GM21576 (cell line): ENCODE results near the gene WDR38.
A peak's percentile ranks its signal among the peaks of the same experiment; 100 is the strongest.

Experiments
- ATAC-seq: cut with Tn5 transposase; IDR thresholded peaks from one replicate; pipeline ENCODE4 v1.9.1; 2021; ENCODE audit warnings: mild to moderate bottlenecking, moderate library complexity; ENCODE audit not compliant: unreplicated experiment

The WDR38 gene

DNA sequence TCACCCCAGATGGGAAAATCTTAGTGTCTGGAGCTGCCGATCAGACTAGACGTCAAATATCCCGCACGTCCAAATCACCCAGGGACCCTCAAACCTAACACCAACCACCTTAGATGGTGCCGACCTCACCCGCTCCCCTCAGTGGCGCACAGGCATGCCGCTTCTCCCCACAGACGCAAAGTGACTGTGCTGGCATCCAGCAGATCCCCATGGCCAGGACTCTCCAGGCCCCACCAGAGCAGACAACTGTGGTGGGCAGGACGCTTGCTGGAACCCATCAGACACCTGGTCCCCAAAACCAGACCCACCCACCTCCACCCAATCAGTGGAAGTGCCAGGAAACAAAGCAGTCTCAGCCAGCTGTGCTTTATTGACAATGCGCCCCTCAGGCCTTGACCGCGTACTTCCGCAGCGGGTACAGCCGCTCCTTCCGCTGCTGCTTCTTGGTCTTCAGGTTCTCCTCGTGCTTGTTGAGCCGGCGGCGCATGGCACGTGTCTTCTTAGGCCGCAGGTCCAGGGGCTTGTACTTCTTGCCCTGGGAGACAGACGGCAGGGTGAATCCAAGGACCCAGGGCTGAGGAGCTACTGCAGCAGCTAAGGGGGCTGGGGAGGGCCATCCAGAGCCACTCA, 4.4 kb downstream of the WDR38 start:
- no peak for ATAC-seq

DNA sequence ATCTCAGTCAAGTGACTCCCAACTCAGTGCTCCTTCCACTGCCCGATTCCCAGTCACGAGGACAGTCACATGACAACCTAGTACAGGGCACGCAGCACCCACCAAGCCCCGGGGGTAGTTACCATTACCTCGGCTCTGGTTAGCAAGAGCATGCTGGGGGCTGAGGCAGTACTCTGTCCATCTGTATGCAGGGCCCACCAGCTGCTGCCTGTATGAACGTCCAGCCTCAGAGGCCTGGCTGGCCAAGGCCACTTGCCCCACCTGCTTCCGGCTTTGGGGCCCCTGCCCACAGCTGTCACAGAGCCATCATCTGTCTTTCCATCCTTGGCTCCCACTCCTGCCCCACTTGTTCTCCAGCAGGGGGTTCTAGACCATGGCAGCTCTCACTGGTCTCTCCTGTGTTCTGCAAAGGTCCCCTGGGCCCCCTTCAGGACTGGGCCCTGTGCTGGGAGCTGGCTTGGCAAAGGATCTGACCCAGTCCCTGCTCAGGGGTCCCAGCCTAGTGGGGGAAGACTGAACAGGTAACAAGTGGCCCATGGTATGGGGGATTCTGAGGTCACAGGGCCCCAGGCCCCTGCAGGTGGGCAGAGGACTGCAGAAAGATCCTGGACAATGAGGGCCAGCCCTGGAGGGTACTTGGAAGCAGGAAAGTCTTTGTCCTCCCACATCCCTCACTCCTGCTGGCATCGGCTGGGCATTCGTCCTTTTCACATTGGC, 5.2 kb downstream of the WDR38 start:
- ATAC-seq = no peak

DNA sequence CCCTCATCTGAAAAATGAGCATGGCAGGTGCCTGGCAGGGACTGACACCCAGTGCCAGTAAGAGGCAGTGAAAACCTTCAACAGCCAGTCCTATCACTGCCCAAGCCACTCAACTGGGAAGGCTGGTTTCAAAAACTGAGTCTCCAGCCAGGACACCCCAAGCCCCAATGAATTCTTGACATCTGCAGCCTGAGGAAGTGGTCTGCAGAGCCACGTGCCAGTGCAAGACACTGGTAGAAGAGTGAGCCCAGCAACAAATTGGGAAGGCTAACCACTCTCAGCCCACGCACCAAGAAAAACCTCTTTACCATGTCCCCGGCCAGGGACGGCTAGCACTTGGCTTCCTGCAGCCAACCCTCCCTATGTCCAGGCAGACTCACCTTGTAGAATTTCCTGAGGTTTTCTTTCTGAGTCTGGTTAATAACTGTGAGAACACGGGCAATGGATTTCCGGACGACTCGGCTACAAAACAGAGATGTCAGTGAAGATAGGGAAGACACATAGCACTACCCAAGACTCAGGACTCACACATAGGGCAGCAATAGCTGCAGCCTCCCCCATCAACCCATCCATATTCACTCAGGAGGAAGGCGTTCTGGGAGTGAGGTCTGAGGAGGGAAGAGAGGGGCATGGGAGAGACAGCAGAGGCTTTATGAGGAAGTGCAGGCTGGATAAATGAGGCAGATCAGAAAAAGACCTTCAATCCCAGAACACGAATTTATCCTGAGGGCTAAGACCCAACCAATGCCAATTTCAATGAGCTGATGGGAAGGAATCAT, 6.7 kb downstream of the WDR38 start:
- ATAC-seq = no peak

DNA sequence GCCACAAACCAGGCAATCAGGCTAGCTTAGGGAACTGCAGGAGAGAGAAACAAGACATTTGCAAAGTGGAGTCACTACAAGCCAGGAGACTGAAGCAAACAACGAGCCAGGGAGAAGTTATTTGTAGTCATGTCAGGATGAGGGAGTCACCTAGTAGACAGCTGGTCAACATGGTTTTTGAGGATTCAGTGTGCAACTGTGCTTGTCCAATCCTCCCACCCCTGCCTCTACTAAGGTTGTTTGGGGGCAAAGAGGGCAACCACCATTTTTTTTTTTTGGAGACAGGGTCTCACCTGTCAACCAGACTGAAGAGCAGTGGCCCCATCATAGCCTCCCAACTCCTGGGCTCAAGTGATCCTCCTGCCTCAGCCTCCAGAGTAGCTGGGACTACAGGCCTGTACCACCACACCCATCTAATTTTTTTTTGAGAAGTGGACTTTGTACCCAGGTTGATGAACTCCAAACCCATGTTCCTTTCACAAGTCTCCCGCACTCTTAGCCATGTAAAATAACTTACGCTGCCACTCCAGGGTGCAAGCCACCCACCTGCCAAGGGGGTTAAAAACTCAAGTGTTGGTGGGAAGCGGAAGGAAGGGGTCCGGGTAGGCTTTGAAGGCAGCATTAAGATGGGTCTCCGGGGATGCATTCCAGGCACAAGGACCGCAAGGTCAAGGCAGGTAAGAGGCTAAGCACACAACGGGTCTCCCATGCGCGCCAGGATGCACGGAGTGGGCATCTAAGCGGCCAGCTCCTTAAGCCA, 7.5 kb downstream of the WDR38 start:
- ATAC-seq = no peak

DNA sequence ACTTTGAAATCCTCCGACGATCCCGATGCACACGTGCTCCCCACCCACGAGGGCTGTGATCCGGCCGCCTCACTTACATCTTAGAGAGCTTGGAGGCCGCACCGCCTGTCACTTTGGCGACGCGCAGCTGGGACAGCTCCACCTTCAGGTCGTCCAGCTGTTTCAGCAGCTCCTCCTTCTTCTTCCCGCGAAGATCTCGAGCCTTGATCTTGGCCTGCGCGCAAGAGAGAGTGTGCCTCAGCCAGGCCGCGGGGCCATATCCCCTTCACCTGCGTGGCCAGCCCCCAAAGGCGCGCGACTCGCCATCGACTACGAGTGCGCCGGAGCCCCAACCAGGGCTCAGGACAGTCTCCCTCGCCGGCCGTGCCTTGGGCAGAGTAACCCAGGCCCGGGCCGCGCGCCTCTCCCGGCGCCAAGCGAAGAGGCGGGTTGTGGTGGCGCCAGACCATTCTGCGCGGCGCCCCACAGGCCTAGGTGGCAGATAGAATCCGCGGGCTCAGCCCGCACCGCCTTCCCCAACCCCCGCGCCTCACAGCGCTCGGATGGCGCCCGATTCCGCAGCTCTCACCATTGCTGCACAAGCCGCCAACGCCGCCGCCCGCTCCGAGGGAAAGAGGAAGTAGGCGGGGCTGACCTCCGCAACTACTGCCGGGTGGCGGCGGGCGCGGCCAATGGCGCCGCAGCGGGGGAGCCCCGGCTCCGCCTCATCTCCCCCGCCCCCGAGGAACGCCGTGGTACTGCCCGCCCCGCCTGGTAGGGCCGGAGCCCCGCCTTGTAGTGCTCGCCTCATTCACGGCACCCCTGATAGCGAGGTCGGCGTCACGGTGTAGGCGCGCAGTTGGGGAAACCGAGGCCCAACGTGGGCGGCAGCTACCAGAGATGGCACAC, 8.3 kb downstream of the WDR38 start, which contains the start of the genes ARPC5L and RPL35:
TSS of gene ARPC5L (plus strand) at position 789 of the 888 bp plus-strand sequence. CDS start 7,161 bp downstream, outside the sequence.
TSS of gene RPL35 (minus strand) at position 616 of the 888 bp plus-strand sequence. CDS start at position 571, 45 bp downstream.
- ATAC-seq = peak; percentile 83

DNA sequence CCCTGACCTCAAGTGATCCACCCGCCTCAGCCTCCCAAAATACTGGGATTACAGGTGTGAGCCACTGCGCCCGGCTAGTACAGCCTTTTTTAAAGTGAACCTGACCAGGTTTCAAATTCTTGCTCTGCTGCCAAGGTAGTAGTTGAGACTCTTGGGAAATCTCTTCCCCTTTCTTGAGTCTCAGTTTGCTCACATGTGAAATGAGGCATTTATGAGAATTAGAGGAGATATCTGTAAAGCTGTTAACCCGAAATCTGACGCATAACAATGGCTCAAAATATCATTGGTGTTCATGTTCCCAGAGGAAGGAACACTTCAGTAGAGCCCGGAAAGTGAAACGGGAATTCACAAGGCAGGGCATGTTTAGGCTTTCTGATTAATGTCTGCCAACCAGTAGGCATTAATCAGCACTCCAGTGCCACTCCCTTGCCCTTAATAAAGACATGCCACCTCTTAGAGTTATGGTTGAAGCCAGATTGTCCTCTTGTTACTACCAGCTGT, 10.2 kb downstream of the WDR38 start:
- ATAC-seq = no peak

DNA sequence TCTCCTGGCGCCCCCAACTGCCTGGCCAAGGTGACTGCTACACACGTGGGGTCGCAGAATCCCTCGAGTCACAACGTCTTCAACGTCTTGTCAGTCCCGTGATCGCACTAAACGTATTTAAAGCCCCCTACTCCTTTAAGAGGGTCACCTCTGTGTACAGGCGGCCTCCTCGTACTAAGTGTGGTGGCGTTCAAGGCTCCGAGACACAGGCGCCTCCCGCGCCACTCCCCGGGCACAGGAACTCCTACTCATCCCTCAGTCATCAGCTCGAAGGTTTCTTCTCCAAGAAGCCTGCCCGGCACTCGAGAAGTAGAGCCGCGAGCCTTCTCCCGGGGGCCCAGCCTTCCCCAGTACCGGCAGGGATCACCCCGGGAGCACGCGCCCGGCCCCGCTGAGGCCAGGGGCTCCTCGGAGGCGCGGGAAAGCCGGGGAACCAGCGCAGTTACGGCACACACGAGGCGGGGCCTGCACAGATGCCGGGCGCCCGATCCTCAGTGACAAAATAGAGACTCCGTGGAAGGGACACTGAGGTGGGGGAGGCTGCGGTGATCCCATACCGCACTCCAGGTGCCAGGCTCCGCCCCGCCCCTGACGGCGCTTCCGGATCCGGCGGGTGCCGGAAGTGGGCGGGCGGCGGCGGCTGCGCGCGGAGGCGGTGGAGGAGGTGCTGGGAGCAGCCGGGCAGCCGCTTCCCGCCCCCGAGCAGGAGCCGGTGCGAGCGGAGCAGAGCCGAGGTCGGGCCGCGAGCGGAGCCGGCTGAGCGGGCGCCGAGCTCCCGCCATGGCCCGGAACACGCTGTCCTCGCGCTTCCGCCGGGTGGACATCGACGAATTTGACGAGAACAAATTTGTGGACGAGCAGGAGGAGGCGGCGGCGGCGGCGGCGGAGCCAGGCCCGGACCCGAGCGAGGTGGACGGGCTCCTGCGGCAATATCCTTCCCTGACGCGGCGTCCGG, 15.5 kb downstream of the WDR38 start:
- ATAC-seq = peak; percentile 44

DNA sequence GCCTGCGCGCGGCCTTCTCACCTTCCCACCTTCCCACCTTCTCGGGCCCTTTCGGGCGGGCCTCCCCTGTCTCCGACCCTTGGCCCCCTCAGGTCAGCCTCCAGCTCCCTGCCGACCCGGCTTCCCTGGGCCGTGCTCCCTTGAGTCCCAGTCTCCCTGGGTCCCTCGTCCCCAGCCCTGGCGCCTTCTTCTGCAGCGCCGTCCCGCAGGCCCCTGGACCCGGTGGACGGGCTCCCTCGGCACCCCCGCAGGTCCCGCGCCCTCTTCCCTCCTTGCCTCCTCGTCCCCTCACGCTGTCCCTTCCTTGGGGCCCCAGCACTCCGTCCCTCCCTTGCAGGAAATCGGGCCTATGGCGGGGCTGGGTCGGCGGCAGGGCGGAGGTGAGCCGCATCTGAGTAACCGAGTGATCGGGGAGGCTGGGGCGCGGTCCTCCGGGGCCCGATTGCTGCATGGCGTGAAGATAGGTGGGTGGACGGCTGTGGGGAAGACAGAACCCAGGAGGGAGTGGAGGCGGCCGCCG, 16.3 kb downstream of the WDR38 start:
- ATAC-seq = peak; percentile 3

DNA sequence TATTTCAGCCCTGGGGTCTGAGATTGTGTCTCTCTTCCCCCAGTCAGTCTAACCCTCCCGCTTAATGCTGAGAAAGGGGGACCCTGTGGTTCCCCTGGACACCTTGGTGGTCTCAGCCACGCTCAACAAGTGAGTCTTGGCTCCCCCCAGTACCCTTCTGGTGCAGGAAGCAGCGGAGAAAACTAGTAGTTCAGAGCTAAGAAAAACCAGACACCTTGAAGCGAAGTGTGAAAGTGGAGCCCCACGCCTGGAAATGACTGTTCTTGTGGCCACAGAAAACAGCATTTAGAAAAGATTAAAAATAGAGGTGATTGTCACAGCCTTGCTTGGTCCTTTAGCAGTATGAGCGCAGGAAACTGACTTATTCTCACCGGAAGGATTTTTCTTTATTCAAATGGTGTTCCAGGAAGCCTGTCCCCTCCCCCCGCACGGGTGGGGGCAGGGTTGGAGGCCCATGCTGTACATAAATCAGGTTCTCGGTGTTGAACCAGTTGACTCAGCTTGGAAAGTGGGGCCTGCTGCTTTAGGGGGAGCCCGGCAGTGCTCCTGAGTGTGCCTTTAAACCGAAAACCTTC, 16.8 kb downstream of the WDR38 start:
- ATAC-seq = peak; percentile 37

DNA sequence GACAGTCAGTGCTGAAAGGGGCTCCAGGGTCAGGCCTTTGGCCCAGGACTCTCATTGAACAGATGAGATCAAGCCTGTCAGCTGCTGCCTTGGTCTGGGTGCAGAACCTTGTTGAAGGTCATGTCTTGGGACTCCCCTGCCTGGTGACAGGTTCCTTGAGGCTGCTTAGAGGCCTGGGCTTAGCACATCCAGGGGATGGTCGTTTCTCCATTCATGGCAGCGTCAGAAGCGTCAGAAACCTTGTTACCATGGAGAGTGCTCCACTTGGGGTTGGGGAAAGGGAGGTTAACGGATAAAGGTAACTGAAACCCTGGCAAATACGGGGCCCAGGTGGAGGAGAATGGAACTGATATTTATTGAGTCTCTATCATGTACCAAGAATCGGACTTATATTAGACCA, 17.5 kb downstream of the WDR38 start:
- no peak for ATAC-seq

DNA sequence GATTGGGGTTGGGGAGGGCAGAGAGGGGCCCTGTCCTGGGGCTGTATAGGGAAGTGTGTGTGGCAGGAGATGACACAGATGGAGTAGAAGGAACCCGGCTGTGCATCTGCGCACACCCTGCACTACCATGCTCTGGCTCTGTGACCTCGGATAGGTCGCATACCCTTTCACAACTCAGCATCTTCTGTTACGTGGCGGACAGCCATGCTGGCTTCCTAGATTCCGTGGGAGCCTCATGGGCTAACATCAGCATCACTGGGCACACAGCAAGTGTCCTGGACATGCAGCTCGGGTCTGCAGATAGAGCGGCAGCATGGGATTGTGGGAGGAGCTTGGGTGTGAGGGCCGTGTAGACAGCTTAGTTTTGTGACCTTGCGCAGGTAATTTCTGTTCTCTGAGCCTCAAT, 17.9 kb downstream of the WDR38 start:
- ATAC-seq = no peak

DNA sequence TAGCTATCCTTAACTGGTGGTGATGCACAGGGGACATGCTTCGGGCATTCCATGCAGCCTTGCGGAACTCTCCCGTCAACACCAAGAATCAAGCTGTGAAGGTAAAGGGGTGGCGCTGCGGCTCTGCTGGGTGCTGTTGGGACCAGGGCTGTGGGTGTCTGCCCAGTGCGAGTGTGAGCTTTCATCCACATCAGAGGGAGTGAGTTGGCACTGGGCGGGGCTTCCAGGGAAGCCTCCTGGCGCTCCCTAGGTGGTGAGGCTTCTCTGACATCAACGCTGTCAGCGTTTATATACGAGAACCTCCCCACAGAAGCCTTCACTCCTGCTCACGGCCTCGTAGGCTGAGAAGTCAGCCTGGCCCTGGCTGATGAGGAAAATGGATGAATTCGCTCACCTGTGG, 20.4 kb downstream of the WDR38 start:
- ATAC-seq = no peak

DNA sequence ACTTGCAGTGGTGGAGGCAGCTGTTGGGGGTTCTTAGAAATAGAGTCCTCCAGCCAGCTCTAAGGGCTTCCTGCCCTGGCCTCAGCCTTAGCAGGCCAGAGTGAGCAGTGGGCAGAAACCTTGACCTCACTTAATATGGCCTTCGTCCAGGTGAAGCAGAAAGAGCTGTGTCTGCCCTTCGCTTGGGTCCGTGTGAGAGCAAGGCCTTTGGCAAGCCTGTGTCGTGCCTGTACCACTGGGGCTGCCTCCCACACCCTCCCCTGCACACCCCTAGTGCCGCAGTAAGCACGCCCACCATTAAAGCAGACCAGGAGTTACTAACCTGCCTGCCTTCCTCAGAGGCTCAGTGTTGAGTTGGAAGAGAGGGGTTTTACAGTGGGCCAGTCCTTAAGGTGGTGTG, 22.2 kb downstream of the WDR38 start:
- no peak for ATAC-seq

DNA sequence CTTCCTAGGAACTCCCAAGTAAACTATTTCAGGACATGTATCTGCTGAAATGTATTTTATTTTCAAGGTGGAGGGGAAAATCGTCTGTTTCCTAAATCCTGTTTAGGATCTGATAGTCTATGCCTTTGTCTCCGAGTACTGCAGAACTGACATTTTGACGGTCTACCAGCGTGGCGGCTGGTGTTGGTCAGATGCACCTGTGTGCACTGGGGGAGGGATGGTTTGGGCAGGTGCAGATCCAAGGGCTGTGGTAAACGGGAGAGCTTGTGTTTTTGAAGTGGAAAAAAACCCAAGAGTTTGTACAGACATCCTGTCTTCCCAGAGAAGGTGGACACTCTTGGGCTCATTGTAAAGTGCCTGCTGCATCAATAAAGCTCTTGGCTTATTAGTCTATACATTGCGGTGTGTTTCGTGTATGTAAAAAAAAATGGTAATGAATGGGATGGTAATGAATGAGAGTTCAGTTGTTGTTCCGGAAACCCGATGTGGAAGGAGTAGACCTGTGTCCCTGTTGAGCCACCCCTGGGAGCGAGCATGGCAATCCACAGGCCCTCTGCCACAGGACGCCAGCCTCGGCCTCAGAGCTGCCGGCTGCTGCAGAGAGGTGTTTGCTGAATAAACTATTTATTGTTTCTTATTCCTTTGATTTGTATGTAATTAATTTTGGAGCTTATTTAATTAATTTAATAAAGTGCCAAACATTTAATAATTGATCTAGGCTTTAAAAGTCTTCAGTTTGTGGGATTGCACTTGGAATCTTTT, 23.9 kb downstream of the WDR38 start:
- no peak for ATAC-seq

DNA sequence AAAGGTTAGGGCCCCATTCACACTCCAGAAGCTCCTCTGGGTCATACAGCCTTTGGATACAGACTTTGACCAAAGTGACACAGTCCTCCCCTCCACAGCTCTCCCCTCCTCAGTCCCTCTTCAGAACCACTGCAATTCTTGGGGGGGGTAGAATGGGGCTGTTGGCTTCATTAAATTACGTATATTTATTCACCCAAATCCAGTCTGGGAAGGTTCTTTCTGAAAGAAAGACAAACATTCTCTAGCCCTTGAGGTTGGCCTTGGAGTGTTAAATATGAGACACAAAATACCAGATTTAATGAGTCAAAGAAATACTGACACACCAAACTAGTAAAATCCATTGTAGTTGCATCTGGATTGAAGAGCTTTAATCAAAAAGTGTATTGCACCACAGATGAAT, 24.8 kb downstream of the WDR38 start:
- no peak for ATAC-seq

DNA sequence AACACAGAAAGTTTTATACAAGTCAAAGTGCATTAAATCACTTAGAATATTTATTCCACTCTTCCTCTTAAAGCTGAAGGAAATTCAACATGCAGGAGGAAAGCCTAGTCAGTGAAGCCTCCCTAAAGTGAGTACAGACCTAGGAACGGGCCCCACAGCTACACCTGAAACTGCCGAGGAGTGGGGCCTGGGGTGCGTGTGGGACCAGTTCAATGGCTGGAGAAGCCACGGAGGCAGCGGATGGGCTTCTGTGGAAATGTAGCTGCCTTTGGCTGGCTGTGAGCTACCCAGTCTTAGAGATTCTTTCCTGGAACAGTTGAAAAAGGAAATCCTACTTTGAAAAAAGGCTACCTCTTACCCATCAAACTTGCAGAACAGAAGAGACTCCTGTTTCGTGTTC, 25.3 kb downstream of the WDR38 start:
- ATAC-seq = no peak

DNA sequence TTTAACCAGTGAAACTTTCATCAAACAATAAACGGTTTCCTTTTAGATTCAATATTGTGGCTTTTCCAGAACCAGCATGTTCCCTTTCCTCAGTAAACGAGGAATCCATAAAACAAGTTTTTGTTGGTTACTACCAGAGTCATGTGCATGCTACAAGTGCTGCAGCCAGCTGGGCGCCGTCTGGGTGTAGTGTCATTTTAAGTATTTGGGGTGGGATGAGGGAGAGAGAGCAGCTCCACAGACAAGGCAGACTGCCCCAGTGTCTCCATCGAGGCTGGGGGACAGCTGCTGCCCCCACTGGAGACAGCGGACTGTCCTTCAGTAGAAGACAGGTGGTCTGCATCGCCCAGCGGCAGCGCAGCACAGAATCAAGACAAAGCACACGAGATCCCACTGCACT, 26.0 kb downstream of the WDR38 start:
- no peak for ATAC-seq
